GM21390 (cell line): ENCODE data around the gene VPS33B.

ENCODE experiments used
- ATAC-seq: cut with Tn5 transposase; IDR thresholded peaks from one replicate; pipeline ENCODE4 v1.9.1; 2021; ENCODE audit not compliant: unreplicated experiment

Gene VPS33B

DNA sequence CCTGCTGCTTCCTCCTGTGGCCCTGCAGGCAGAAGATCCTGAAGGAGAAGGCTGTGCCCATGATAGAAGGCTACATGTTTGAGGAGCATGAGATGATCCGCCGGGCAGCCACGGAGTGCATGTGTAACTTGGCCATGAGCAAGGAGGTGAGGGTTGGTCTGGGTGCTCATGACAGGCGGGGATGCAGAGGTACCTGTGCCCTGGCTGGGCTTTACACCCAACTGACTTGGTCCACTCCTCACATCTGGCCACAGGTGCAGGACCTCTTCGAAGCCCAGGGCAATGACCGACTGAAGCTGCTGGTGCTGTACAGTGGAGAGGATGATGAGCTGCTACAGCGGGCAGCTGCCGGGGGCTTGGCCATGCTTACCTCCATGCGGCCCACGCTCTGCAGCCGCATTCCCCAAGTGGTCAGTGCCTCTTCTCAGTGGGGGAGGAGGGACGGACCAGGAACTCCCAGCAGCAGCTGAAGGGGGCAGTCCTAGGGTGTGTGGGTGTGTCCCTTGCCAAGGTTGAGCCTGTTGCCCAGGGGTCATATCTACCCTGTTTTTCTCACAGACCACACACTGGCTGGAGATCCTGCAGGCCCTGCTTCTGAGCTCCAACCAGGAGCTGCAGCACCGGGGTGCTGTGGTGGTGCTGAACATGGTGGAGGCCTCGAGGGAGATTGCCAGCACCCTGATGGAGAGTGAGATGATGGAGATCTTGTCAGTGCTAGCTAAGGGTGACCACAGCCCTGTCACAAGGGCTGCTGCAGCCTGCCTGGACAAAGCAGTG lies 69.3 kb downstream of the VPS33B start:
- no peak for ATAC-seq

DNA sequence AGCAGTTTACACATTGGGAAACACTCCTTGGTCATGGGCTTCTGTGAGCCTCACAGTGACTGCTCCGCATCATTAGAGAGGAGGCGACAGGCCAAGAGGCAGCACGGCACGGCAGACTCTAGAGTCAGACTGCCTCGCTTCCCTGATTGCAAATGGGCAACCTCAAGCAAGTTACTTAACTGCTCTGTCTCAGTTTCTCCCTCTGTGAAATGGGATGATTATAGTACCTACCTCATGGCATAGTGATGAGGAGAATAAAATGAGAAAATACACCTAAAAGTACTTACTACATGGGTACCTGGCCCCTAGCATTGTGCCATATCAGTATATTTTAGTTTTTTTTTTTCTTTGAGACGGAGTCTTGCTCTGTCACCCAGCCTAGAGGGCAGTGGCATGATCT lies 71.7 kb downstream of the VPS33B start:
- no peak for ATAC-seq

DNA sequence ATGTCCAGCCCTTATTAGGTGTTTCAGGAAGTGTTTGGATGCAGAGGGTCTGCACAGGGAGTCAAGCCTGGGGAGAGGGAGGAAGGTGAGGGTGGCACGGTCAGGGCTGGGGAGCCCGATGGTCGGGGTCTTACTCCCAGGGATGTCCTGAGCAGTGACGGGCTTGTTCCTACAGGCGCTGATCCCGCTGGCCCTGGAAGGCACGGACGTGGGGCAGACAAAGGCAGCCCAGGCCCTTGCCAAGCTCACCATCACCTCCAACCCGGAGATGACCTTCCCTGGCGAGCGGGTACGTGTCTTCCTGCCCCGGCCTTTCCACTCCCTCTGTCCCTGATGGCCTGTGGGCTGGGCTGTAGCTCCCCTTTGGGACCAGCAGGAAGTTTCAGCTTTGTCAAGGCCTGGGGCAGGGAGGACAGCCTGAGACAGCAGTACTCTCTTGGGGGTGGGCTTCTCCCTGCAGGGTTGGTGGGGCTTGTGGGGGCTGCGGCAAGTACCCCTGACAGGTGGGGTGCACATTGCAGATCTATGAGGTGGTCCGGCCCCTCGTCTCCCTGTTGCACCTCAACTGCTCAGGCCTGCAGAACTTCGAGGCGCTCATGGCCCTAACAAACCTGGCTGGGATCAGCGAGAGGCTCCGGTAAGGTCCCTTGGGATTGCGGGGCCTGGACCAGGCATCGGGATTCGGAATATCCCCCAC lies 72.3 kb downstream of the VPS33B start:
- no peak for ATAC-seq
